GM19099 (cell line): ENCODE data around the gene UCHL5.

Source experiments
- POLR2A ChIP-seq: IDR thresholded peaks from 3 replicates; pipeline ENCODE4 v1.6.1; 2011; ENCODE audit warnings: low read depth; ENCODE audit not compliant: insufficient read length; ENCODE audit errors: extremely low read depth

UCHL5 gene

GRCh38 chr1:193059282-193060114 is at the start of gene UCHL5, which contains the start of gene RO60:
Gene UCHL5, minus strand, starts transcription at chr1:193059360. Its CDS starts 100 bp downstream, at chr1:193059260.
Gene RO60, plus strand, starts transcription at chr1:193059612. Its CDS starts 9,443 bp downstream, at chr1:193069055.
- TF ChIP-seq POLR2A = peak; percentile 89

GRCh38 chr1:193108471-193108870 is 49.3 kb upstream of the UCHL5 start:
- TF ChIP-seq POLR2A = no peak

- TF ChIP-seq POLR2A = no peak
Measured at GRCh38 chr1:193105821-193106177, 46.6 kb upstream of the UCHL5 start.

- TF ChIP-seq POLR2A = peak; percentile 75
Measured at GRCh38 chr1:193104907-193105820, 46.0 kb upstream of the UCHL5 start, which contains the start of gene GLRX2. Gene GLRX2, minus strand, starts transcription at chr1:193105414. Its CDS starts 32 bp downstream, at chr1:193105382.

GRCh38 chr1:193104502-193104906 is 45.3 kb upstream of the UCHL5 start:
- TF ChIP-seq POLR2A = no peak

- no peak for TF ChIP-seq POLR2A
Measured at GRCh38 chr1:193103759-193104501, 44.8 kb upstream of the UCHL5 start.

GRCh38 chr1:193102662-193103061 is 43.5 kb upstream of the UCHL5 start:
- no peak for TF ChIP-seq POLR2A

GRCh38 chr1:193094112-193094511 is 35.0 kb upstream of the UCHL5 start:
- no peak for TF ChIP-seq POLR2A

GRCh38 chr1:193090865-193091264 is 31.7 kb upstream of the UCHL5 start:
- TF ChIP-seq POLR2A = no peak

GRCh38 chr1:193087893-193088292 is 28.7 kb upstream of the UCHL5 start:
- no peak for TF ChIP-seq POLR2A

GRCh38 chr1:193086342-193086741 is 27.2 kb upstream of the UCHL5 start:
- no peak for TF ChIP-seq POLR2A

- no peak for TF ChIP-seq POLR2A
Measured at GRCh38 chr1:193085263-193085662, 26.1 kb upstream of the UCHL5 start.

- TF ChIP-seq POLR2A = no peak
Measured at GRCh38 chr1:193083365-193084088, 24.4 kb upstream of the UCHL5 start.

GRCh38 chr1:193079187-193079586 is 20.0 kb upstream of the UCHL5 start:
- TF ChIP-seq POLR2A = no peak

- no peak for TF ChIP-seq POLR2A
Measured at GRCh38 chr1:193077991-193078390, 18.8 kb upstream of the UCHL5 start.

- no peak for TF ChIP-seq POLR2A
Measured at GRCh38 chr1:193070942-193071341, 11.8 kb upstream of the UCHL5 start.
